Aorta (tissue), 5 donors: Measurements from ENCODE around the gene SMC1B. TPM values are rescaled to one million over a fixed set of nuclear protein-coding genes. Genes with fewer than 3 reads are reported as not detected.
"Not testable (repeated sequence)": the region's sequence is repeated elsewhere in the genome, so short reads cannot be mapped to it uniquely, and the experiment has no call there.

Experiments used
- ATAC-seq: fragments of 200-7000 bp; cut with Tn5 transposase; one replicate; pipeline ENCODE4 v1.9.1; 2022; ENCODE audit warnings: moderate library complexity; ENCODE audit not compliant: low FRiP score
- DNase-seq, 2 donors: peaks; one replicate each; pipeline ENCODE4 v3.0.0-alpha.2; 2020
- H3K27ac ChIP-seq, 2 donors: one replicate each; pipeline ENCODE4 v1.5.1; 2013; ENCODE audit warnings: low read length in 2 of 2, mild to moderate bottlenecking in 2 of 2, moderate library complexity in 2 of 2, control low read depth in 1 of 2, inconsistent platforms in 1 of 2, low read depth in 1 of 2
- H3K27me3 ChIP-seq, 2 donors: one replicate each; pipeline ENCODE4 v1.6.1; 2013; ENCODE audit warnings: control low read depth in 1 of 2, low read length in 1 of 2, mild to moderate bottlenecking in 1 of 2, moderate library complexity in 1 of 2; ENCODE audit not compliant: insufficient read depth in 2 of 2, control insufficient read depth in 1 of 2
- H3K36me3 ChIP-seq, 2 donors: one replicate each; pipeline ENCODE4 v1.6.1; 2013; ENCODE audit warnings: control low read depth in 1 of 2, low read length in 1 of 2, mild to moderate bottlenecking in 1 of 2; ENCODE audit not compliant: insufficient read depth in 2 of 2, control insufficient read depth in 1 of 2
- H3K4me1 ChIP-seq, 2 donors: one replicate each; pipeline ENCODE4 v1.6.1; 2013; ENCODE audit warnings: low read length in 2 of 2, control low read depth in 1 of 2, mild to moderate bottlenecking in 1 of 2, moderate library complexity in 1 of 2; ENCODE audit not compliant: insufficient read depth in 2 of 2, control insufficient read depth in 1 of 2
- H3K4me3 ChIP-seq, 2 donors: one replicate each; pipeline ENCODE4 v1.5.1; 2013; ENCODE audit warnings: low read length in 2 of 2, control low read depth in 1 of 2, mild to moderate bottlenecking in 1 of 2
- H3K9me3 ChIP-seq: one replicate; pipeline ENCODE4 v1.6.1; 2013; ENCODE audit warnings: mild to moderate bottlenecking, low read length; ENCODE audit not compliant: control insufficient read depth
- WGBS, 2 donors: extraction: QIAGEN DNeasy Blood & Tissue Kit; methylation state at CpG; one replicate each; pipeline ENCODE4 v1.1.7; 2013; 5-methylcytosine and 5-hydroxymethylcytosine counted together
- intact Hi-C, 2 donors: fragments of 100-400 bp; cut with DNase I; formaldehyde crosslinking; loops; one replicate each; pipeline versions ENCODE4 v1.14.2 to v1.15.0; 2022
- polyA plus RNA-seq, 2 donors: library from polyadenylated mRNA; stranded (reverse); fragments of 200-250 nt; gene quantifications; one replicate each; pipeline ENCODE4 v1.2.3, GENCODE V29; 2013
- total RNA-seq, 2 donors: library from RNA; stranded (reverse); fragmentation: NEBNext Ultra II Directional; extraction: Animal tissue kit (Norgen Biotek cat#: 25700); gene quantifications; one replicate each; pipeline ENCODE4 v1.2.1, GENCODE V29; 2021
- donor health status: healthy with polysubstance abuse.
- donor health status: Bipolar disorder and iron deficiency.
- donor health status: DM: no; HTN: no; CAD: no.
- donor health status: DM: no; HTN: no; CAD: no.
- donor health status: DM: yes; HTN: yes; CAD: no.

Gene SMC1B
- total and polyA plus RNA-seq, 4 donors, result not detected

GRCh38 chr22:45353786-45354185 is 59.6 kb downstream of the SMC1B start:
- Histone ChIP-seq H3K4me3 (no peak overlapping the region), H3K9me3 (no peaks in the 10 kb centered on the region), H3K4me1 (no peaks in the 10 kb centered on the region), H3K27me3 (no peaks in the 10 kb centered on the region), H3K27ac (no peak overlapping the region), H3K36me3 (no peaks in the 10 kb centered on the region)
- no peak for ATAC-seq
- no peak for DNase-seq
- intact Hi-C loops, result no loop called here
- 93 to 95% methylated on average over 5 of the region's 5 CpGs for WGBS, 2 donors

GRCh38 chr22:45352757-45353156 is 60.6 kb downstream of the SMC1B start:
- H3K4me1 ChIP-seq, intact Hi-C loops, H3K9me3 ChIP-seq, H3K27ac ChIP-seq, H3K4me3 ChIP-seq, DNase-seq, H3K36me3 ChIP-seq, H3K27me3 ChIP-seq, ATAC-seq: not testable (repeated sequence)
- 65% methylated on average over 5 of the region's 5 CpGs for WGBS, 2 donors

- Histone ChIP-seq H3K4me3 (no peak overlapping the region), H3K27me3 (no peaks in the 10 kb centered on the region), H3K4me1 (no peaks in the 10 kb centered on the region), H3K36me3 (no peaks in the 10 kb centered on the region), H3K9me3 (no peaks in the 10 kb centered on the region), H3K27ac (no peak overlapping the region)
- no peak for DNase-seq
- 98% methylated on average over 1 of the region's 1 CpG for WGBS, 2 donors
- ATAC-seq, result no peak
- intact Hi-C loops, result no loop called here
Measured at GRCh38 chr22:45351956-45352355, 61.4 kb downstream of the SMC1B start.

GRCh38 chr22:45349916-45350315 is 63.5 kb downstream of the SMC1B start:
- Histone ChIP-seq H3K27me3 (no peaks in the 10 kb centered on the region), H3K4me1 (no peaks in the 10 kb centered on the region), H3K4me3 (no peak overlapping the region), H3K27ac (no peak overlapping the region), H3K9me3 (no peaks in the 10 kb centered on the region), H3K36me3 (no peaks in the 10 kb centered on the region)
- intact Hi-C loops, result no loop called here
- ATAC-seq (no peak), DNase-seq (no peak)
- 57 to 67% methylated on average over 3 of the region's 3 CpGs for WGBS, 2 donors

- no peak for DNase-seq
- Histone ChIP-seq H3K27me3 (no peaks in the 10 kb centered on the region), H3K4me3 (no peak overlapping the region), H3K36me3 (peaks cover 3 to 7% of the 10 kb centered on the region in 2 donors), H3K27ac (no peak overlapping the region), H3K4me1 (no peaks in the 10 kb centered on the region), H3K9me3 (no peaks in the 10 kb centered on the region)
- no peak for ATAC-seq
- intact Hi-C loops, result no loop called here
- WGBS, 2 donors, result 39 to 46% methylated on average over 5 of the region's 5 CpGs
Measured at GRCh38 chr22:45344334-45344733, 69.1 kb downstream of the SMC1B start.

- Histone ChIP-seq H3K4me1 (no peaks in the 10 kb centered on the region), H3K36me3 (peaks cover 3 to 7% of the 10 kb centered on the region in 2 donors), H3K9me3 (no peaks in the 10 kb centered on the region), H3K4me3 (no peak overlapping the region), H3K27me3 (no peaks in the 10 kb centered on the region), H3K27ac (no peak overlapping the region)
- intact Hi-C loops, result no loop called here
- DNase-seq (no peak), ATAC-seq (no peak)
- 92 to 94% methylated on average over 8 of the region's 8 CpGs for whole genome bisulfite sequencing, 2 donors
Measured at GRCh38 chr22:45343143-45343542, 70.3 kb downstream of the SMC1B start.

GRCh38 chr22:45341498-45341897 is 71.9 kb downstream of the SMC1B start:
- H3K27me3 ChIP-seq, result no peaks in the 10 kb centered on the region
- intact Hi-C loops, result no loop called here
- no peak overlapping the region for H3K27ac ChIP-seq
- peaks cover 3 to 7% of the 10 kb centered on the region in 2 donors for H3K36me3 ChIP-seq
- H3K4me3 ChIP-seq, result no peak overlapping the region
- 68 to 73% methylated on average over 6 of the region's 6 CpGs for WGBS, 2 donors
- H3K9me3 ChIP-seq, result no peaks in the 10 kb centered on the region
- no peaks in the 10 kb centered on the region for H3K4me1 ChIP-seq
- DNase-seq (no peak), ATAC-seq (no peak)

- ATAC-seq, result no peak
- Histone ChIP-seq H3K4me1 (no peaks in the 10 kb centered on the region), H3K9me3 (no peaks in the 10 kb centered on the region), H3K27me3 (no peaks in the 10 kb centered on the region), H3K4me3 (no peak overlapping the region), H3K27ac (no peak overlapping the region), H3K36me3 (peaks cover 3 to 7% of the 10 kb centered on the region in 2 donors)
- no peak for DNase-seq
- 84 to 86% methylated on average over 8 of the region's 8 CpGs for WGBS, 2 donors
- intact Hi-C loops, result no loop called here
Measured at GRCh38 chr22:45340323-45340722, 73.1 kb downstream of the SMC1B start.

- no peaks in the 10 kb centered on the region for H3K9me3 ChIP-seq
- peaks cover 3 to 7% of the 10 kb centered on the region in 2 donors for H3K36me3 ChIP-seq
- no peaks in the 10 kb centered on the region for H3K4me1 ChIP-seq
- H3K27me3 ChIP-seq, result no peaks in the 10 kb centered on the region
- DNase-seq (no peak), ATAC-seq (no peak)
- H3K27ac ChIP-seq, result no peak overlapping the region
- intact Hi-C loops, result no loop called here
- 82 to 85% methylated on average over 7 of the region's 7 CpGs for WGBS, 2 donors
- H3K4me3 ChIP-seq, result no peak overlapping the region
Measured at GRCh38 chr22:45338795-45339194, 74.6 kb downstream of the SMC1B start.
